ENCODE data around the gene CCDC122. TPM values are rescaled to one million over a fixed set of nuclear protein-coding genes. Genes with fewer than 3 reads are reported as not detected.

Gene CCDC122
- total RNA-seq, 1 experiment from 2014 or later, result 5.8 TPM

DNA sequence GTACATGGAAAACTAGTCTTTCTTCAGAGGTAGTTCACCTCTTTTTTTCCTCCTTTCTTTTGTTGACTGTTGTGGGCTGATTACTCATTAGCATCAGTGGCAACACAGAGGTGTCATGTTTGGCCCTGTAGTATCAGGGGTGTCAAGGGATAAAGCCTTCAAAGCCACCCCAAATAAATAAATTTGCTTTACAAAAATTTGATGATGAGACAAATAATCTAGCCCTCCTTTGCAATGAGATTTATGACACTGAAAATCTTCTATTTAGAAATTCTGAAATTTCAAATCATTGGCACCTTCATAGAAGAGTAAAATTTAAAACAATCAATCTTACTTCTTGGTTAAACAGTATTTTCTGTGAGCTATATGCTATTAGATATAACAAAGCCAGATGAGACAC lies 2.0 kb upstream of the CCDC122 start:
- Histone ChIP-seq H3K4me2 (ENCODE audit: low read length) (no peak overlapping the region), H3K4me1 (ENCODE audit: control insufficient read depth in 1 of 2, insufficient read depth in 2 of 2, low read length in 2 of 2) (peaks cover 2 to 23% of the 10 kb centered on the region in 2 experiments; a peak in 2 of 4 replicates), H3K27me3 (ENCODE audit: insufficient read depth, low read length) (no peaks in the 10 kb centered on the region), H3K27ac (ENCODE audit: low read depth, low read length) (no peak overlapping the region), H3K79me2 (ENCODE audit: insufficient read depth, low read length) (no peaks in the 10 kb centered on the region), H4K20me1 (ENCODE audit: insufficient read depth) (no peaks in the 10 kb centered on the region), H3K4me3 (replicated peaks in 1 of 2; ENCODE audit: low read depth in 1 of 2, low read length in 2 of 2) (no peak overlapping the region), H3K9me3 (ENCODE audit: control insufficient read depth in 1 of 2, insufficient read depth in 1 of 2, low read depth in 1 of 2, low read length in 2 of 2) (no peaks in the 10 kb centered on the region), H2AFZ (ENCODE audit: low read depth, low read length, poor library complexity, severe bottlenecking) (no peak overlapping the region), H3K9me2 (ENCODE audit: insufficient read depth) (no peaks in the 10 kb centered on the region), H3K36me3 (ENCODE audit: control insufficient read depth in 1 of 2, insufficient read depth in 2 of 2, low read length in 2 of 2) (no peaks in the 10 kb centered on the region), H3K9ac (ENCODE audit: low read length) (no peak overlapping the region)
- no peak for DNase-seq (ENCODE audit: low read depth, low spot score)
- ATAC-seq, result no peak
- POLR2A ChIA-PET, result no interaction called here
- BruUV-seq (replicated peaks), result no TSS peak
- TF ChIP-seq EZH2phosphoT487 (IDR thresholded peaks at IDR 0.05; ENCODE audit: borderline replicate concordance) (no peak), ZFX (IDR thresholded peaks at IDR 0.05) (no peak), YY1 (IDR thresholded peaks at IDR 0.05; ENCODE audit: extremely low read depth, insufficient replicate concordance, low read depth, low read length) (no peak), CBX3 (IDR thresholded peaks at IDR 0.05; ENCODE audit: low read depth) (no peak), POLR2AphosphoS5 (IDR thresholded peaks at IDR 0.05; ENCODE audit: low read depth, low read length) (no peak), SRF (IDR thresholded peaks at IDR 0.05; ENCODE audit: low read depth) (no peak), EZH2 (IDR thresholded peaks at IDR 0.05) (no peak), ELF1 (IDR thresholded peaks at IDR 0.05; ENCODE audit: borderline replicate concordance, low read depth) (no peak), EGR1 (IDR thresholded peaks at IDR 0.05; ENCODE audit: low read depth) (no peak), CEBPB (IDR thresholded peaks at IDR 0.05; ENCODE audit: low read depth) (no peak)
- TF ChIP-seq, protein P1, sequence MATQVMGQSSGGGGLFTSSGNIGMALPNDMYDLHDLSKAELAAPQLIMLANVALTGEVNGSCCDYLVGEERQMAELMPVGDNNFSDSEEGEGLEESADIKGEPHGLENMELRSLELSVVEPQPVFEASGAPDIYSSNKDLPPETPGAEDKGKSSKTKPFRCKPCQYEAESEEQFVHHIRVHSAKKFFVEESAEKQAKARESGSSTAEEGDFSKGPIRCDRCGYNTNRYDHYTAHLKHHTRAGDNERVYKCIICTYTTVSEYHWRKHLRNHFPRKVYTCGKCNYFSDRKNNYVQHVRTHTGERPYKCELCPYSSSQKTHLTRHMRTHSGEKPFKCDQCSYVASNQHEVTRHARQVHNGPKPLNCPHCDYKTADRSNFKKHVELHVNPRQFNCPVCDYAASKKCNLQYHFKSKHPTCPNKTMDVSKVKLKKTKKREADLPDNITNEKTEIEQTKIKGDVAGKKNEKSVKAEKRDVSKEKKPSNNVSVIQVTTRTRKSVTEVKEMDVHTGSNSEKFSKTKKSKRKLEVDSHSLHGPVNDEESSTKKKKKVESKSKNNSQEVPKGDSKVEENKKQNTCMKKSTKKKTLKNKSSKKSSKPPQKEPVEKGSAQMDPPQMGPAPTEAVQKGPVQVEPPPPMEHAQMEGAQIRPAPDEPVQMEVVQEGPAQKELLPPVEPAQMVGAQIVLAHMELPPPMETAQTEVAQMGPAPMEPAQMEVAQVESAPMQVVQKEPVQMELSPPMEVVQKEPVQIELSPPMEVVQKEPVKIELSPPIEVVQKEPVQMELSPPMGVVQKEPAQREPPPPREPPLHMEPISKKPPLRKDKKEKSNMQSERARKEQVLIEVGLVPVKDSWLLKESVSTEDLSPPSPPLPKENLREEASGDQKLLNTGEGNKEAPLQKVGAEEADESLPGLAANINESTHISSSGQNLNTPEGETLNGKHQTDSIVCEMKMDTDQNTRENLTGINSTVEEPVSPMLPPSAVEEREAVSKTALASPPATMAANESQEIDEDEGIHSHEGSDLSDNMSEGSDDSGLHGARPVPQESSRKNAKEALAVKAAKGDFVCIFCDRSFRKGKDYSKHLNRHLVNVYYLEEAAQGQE (IDR thresholded peaks at IDR 0.05; ENCODE audit: low read depth), result no peak
- TF ChIP-seq, protein P2, sequence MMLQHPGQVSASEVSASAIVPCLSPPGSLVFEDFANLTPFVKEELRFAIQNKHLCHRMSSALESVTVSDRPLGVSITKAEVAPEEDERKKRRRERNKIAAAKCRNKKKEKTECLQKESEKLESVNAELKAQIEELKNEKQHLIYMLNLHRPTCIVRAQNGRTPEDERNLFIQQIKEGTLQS (IDR thresholded peaks at IDR 0.05), result no peak
- RAD21 ChIA-PET (ENCODE audit: low non-redundant PET in 1 of 2, low total read pairs in 2 of 2, uncharacterized antibody in 2 of 2, unreplicated experiment in 2 of 2), result interaction anchor here in 1 of 2 experiments (0.6 kb wide), 1 partner anchor 551 kb away, joined by 3 read pairs; no protein-coding TSS in a partner anchor
- CTCF ChIA-PET, result interaction anchor here (3.2 kb wide), 1 partner anchor 13 kb away, joined by 9 read pairs; no protein-coding TSS in a partner anchor
- intact Hi-C loops (cut with micrococcal nuclease), result no loop called here

All from HCT116 (cell line).